Measurements from ENCODE around the gene CCDC137.
A peak's percentile ranks its signal among the peaks of the same experiment; 100 is the strongest.

GRCh38 chr17:81683208-81683583, 16.7 kb downstream of the CCDC137 start:
- TF ChIP-seq POLR2AphosphoS5 (IDR thresholded peaks at IDR 0.05; ENCODE audit: low read depth), result no peak
- TF ChIP-seq CTCF (IDR thresholded peaks at IDR 0.05; ENCODE audit: insufficient read depth, low read length), result no peak
- peak; percentile 58; the same call in 1 of the 2 replicates for TF ChIP-seq SPI1 (IDR thresholded peaks at IDR 0.05; ENCODE audit: borderline replicate concordance, low read depth)
- no peak for TF ChIP-seq REST (IDR thresholded peaks at IDR 0.05; ENCODE audit: insufficient replicate concordance, low read depth)
